CD4-positive, alpha-beta T cell treated with Interleukin-10 for 1 hour (primary cell): ENCODE results near the gene CSPG4.
"Not testable (repeated sequence)": the region's sequence is repeated elsewhere in the genome, so short reads cannot be mapped to it uniquely, and the experiment has no call there.

Experiments used
- DNase-seq: peaks from one replicate; pipeline ENCODE4 v3.0.0-alpha.2; 2020

The CSPG4 gene

DNA sequence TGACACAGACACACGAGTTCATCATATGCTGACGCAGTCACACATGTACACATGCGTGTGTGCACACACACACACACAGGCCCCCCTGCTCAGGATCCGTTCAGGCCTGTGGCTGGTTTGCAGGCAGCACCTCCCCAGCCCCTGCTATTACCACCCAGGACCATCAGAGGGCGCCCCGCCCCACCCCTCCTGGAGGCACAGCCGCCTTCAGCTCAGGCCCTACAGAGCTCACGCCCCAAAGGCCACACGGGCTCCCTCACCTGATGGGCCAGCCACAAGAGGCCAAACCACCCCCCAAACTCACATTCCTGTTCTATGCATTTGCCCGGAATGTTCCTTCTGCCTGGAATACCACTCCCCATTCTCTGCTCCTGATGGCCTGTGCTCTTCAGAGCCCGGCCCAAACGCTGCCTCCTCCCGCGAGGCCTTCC is 26.4 kb downstream of the CSPG4 start:
- DNase-seq: peak; percentile 77

DNA sequence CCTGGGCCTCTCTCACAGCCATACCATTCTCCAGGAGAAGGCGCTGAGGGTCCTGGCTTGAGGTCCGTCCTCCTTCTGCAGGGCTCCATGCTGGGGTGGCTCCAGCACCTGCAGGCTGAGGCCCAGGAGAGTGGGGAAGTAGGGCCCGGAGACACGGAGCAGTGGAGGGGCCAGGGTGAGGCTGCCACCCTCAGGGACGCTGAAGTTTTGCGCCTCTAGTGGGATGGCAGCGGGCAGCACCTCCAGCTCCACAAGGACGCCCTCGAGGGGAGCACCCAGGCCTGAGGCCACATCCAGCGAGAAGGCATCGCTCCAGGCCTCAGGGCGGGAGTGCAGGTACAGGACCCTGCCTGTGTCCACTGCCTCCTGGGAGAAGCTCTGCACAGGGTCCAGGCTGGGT is 27.5 kb downstream of the CSPG4 start:
- no peak for DNase-seq

DNA sequence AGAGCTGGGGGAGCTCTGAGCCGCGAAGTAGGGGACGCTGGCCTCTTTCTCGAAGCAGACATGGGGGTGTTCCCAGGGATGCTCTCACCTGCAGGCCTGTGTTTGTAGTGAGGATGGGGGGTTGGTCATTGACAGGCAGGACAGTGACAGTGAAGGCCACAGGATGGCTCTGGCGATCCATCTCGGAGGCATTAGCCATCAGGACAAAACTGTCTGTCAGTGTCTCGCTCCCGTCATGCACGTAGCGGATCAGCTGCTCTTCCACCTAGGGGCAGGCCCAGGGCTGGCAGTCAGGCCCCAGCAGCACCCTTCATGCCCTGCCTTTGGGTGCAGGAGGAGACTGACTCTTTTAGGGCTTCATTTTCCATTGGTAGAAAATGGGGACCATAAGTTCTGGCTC is 28.0 kb downstream of the CSPG4 start:
- no peak for DNase-seq

DNA sequence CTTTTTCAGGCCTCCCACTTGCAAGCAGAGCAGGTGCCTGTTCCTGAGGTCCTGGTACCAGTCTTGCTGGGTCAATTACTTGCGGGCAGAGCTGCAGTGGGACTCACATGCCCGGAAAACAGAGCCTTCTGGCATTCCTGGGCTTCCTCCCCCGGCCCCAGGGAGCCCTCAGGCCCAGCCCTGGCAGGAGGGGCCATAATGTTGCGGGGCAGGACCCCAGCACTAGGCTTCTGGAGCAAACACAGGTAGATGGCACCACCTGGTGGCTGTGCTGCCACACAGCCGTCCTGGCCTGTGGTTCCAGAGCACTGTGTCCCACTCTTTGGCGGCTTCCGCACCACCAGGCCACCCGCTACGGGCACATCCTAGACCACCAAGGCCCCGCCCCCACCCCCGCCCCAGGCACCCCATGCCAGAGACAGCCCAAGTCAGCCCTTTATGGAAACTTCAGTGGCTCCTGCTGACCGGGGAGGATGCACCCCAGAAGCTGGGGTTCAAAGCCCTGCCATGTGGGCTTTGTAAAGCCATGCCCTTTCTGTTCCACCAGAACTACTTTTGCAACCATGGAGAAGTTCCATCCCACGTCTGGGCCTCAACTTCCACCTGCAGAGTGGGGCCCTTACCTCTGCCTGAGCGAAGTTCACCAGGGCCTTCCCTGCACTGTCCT is 28.9 kb downstream of the CSPG4 start:
- peak; percentile 68 for DNase-seq

DNA sequence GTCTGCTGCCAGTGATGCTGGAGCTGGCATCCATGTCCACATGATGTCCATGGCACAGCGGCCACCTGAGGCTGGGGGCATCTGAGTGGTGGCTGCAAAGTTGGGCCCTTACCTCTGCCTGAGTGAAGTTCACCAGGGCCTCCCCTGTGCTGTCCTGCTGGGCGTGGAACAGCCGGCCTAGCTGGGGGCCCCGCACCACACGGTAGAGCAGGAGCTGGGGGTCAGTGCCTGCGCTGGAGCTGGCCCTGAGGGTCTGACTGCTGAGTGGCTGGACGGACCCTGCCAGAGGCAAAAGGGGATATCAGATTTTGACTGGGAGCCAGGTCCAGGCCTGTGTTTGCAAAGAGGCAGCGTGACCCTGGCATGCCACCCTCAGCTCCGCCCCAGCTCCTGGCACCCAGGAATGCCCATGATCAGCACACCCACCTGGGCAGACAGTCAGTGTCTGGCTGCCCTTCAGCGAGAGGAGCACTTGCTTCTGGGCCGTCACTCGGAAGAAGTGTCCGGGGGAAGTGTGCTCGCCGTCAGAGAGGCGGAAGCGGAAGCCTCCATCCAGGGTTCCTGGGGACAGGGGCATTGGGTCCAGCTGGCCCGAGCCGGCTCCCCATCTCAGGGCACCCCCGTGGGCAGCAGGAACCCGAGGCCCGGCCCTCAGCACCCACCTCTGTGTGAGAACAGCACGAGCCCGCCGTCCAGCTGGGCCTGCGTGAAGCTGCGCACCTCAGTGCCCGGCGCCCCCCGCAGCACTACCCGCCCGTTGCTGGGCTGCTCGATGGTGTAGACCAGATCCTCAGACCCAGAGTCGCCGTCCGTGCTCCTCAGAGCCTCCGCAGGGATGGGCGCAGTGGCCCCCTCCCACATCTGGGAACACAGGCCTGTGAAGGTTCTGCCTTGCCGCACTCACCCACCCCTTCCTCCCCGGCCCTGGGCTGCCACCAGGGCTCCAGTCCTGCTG is 30.2 kb downstream of the CSPG4 start:
- no peak for DNase-seq

DNA sequence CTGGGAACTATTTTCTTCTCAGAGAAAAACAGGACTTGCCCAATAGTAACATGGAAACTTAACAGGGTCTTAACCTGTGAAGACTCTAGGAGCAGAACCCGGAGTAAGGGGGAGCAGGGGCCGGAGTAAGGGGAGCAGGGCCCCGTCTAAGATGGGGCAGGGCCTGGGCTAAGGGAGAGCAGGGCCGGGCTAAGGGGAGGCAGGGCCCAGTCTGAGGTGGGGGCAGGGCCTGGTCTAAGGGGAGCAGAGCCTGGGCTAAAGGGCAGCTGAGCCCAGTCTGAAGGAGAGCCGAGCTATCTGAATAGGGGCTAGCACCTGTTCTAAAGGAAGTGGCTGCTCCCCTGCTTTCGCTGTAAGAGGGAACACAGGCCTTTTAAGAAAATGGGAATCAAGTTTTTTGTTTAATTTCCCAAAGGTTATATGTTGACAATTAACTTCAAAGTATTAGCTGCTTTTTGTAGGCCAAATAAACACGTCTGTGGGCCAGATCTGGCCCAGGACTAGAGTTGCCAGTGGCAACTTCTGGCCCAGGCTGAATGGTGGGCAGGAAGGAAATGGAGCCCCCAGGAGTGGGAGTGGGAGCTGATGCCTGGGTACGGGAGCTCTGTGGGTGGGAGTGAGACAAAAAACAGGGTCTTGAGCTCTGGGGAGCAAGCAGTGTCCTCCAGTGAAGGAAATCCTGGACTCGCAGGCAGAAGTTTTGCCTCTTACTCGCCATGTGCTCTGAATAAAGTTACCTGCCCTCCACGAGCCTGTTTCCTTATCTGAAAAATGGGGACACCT is 32.5 kb downstream of the CSPG4 start:
- DNase-seq: no peak

DNA sequence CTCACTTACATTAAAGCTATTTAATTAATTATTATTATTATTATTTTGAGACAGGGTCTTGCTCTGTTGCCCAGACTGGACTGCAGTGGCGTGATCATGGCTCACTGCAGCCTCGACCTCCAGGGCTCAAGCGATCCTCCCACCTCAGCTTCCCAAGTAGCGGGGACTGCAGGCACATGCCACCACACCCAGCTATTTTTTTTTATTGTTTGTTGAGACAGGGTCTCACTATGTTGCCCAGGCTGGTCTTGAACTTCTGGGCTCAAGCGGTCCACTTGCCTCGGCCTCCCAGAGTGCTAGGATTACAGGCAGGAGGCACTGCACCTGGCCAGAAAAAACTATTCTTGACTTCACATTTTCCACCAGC is 34.3 kb downstream of the CSPG4 start:
- not testable (repeated sequence) for DNase-seq

DNA sequence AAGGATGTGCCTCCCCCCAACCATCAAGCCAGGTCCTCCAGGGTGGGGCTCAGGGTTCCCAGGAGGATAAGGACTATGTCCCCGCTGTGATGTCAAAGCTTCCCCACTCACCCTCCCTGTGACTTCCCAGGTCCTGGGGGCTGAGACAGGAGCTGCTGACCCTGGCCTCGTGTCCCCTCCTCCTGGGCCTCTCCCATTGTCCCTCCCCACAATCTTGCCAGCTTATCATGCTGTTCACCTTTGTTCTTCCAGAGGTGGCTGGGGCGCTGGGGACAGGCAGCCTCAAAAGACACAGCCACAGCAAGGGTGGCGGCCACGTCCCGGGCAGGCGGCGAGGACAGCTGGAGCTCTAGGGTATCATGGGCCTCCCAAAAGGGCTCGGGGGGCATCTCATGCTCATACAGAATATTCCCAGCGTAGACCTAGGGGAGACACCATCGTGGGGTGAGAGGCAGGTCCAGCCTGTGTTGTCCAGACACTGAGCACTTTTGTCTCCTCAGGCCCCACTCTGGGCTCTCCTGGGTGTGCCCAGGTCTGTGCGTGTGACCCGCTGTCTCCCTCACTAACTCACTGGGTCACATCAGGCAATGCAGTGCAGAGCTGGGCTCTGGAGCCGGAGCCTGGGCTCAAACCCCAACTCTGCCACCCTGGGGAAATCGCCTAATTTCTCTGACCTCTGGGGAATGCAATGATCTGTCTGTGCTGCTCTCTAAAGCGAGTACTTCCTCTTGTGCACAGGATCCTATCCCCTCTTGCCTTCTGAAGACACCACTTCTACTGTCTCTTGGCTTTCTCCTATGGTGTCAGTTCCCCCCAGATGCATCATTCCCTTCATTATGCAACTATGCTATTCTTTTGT is 35.0 kb downstream of the CSPG4 start:
- DNase-seq: no peak

DNA sequence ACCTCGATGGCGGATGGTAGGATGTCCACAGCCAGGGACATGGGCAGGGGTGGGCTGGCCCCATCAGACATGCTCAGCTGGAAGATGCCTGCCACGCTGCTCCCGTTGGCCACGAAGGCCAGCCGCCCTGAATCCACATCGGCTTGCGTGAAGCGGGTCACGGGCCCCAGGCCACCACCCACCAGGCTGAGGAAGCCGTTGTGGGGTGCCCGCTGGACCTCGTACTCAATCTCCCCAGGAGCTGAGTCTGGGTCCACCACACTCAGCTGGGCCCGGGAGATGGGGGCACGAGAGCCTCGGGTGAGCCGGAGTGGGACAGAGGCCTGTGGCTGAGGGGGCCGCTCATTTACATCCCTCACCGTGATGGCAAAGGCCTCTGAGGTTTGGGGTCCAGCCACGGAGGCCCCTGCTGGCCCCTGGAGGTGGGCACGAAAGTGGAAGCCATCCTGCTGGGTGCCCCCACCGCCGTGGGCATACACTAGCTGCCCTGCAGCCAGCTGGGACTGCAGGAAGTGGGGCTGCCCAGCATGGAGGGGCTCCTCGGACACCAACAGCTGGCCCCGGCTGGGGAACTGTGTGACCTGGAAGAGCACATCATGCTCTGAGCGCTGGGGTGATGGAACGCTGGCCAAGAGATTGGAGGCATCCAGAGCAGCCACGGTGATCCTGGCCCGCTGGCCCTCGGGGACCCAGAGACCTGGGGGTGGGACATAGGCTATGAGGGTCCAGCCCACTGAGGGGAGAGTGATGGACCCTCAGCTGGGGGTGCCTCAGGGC is 35.8 kb downstream of the CSPG4 start:
- no peak for DNase-seq

DNA sequence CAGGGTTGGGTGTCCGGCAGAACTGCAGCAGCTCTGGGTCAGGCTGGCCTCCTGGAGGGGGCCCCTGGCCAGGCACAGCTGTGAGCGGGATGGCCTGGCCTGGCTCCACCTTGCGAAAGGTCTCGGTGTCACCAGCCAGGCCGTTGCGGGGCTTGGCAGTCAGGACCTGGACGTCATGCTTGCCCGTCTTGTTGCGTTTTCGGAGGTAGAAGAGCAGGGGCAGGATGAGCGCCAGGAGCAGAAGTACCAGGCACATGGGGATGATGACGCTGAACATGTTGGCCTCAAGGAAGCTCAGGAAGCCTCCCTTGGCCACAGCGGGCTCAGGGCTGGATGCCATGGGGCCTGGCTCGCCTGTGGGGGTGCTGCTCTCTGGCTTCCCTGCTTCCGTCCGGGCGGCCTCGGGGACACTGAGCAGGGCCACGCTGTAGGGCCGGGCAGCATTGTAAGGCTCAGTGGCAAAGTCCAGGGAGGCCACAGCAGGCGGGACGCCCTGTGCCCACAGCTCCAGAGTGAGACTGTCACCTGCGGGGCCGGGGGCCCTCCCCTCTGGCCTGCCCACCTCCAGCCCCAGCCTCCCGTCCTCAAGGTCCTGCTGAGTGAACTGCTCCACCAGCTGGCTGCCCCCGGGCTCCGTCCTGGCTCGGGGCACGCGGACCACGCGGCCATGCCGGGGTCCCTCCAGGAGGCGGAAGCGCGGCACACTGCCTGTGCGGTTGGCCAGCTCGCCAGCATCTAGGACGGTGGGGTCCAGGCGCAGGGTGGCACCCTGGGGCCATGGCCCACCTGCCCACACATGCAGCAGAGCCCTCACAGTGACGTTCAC is 36.9 kb downstream of the CSPG4 start:
- no peak for DNase-seq

DNA sequence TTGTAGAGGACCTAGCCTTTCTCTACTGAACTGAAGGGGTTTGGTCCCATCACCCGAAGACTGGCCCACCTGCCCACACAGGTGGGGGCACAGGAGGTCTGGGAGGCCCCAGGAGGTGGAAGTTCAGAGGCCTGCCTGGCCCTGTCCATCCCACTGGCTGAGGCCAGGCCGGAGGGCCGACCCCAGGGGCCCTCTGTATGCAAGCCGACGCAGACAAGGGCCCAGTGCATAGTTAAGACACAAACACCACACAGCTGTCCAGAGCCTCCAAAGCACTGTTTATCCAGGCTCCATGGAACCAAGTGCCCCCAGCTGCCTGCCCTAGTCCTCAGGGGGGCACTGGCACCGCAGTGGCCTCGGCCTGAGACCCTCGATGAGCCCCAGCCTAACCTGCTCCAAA is 38.3 kb downstream of the CSPG4 start:
- no peak for DNase-seq

DNA sequence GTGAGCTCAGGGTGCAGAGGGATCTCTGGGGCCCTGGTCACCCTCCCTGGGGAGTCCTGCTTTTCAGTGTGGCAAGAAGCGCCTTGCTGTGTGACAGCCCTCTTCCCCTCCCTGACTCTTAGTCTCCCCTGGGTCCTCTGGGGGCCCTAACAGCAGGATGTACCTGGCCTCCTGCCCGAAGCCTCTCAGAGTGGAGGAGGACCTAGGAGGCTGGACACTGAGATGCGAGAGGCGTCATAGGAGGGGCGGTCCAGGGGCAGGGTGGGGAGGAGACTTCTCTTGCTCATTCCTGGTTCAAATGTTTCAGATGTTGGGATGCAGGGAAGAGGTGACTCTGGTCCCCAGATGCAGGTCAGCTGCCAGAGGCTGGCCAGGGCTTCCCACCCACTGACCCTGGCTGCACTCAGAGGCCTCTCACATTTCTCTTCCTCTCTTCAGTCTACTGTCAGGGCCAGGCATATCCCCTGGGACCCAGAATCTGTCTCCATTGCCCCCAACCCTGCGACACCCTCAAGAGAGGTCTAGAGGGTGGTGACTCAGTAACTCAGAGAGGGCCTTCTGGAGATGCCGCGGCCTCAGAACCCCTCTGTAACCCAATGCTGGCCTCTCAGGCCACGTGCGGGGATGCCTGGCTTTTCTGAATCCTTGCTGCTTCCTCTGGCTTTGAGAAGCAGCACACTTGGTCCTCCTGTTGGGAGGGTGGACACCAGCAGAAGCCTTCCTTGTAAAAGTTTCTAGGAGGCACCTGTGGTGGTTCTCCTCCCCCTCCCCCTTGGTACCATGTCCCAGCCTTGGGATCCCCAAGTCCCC is 39.0 kb downstream of the CSPG4 start:
- DNase-seq: no peak

DNA sequence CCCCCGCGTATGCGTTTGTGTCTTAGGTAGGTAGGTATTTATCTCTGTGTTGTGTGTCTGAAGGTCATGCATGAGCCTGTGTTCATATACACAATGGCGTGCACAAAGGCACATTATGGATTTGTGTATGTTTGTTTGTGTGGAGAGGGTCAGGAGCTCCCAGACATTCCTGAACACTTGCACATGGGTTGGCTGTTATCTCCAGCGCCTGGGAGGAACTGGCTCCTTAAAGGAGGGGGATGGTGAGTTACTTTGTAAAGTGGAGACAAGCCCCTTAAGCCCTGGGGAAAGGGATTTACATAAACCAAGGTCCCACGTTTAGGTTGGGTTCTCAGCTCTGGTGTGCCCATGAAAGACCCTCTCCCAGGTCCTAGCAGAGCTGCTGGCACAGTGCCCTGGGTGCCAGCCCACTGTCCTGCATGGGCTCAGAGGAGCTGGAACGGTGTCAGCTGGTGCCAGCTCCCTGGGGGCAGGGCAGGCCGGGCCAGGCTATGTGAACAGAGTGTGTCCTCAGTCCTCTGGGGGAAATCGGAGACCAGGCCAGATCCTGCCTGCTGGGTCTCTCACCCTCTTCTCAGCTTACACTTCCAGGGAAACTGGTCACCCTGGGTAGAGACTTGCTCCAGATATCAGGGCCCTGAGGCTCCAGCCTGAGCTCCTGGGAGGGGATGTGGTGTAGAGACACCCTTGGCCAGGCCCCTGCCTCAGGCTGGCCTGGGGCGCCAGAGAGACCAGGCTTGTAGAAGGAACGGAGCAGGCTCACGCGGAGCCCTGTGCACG is 39.8 kb downstream of the CSPG4 start:
- DNase-seq: no peak

DNA sequence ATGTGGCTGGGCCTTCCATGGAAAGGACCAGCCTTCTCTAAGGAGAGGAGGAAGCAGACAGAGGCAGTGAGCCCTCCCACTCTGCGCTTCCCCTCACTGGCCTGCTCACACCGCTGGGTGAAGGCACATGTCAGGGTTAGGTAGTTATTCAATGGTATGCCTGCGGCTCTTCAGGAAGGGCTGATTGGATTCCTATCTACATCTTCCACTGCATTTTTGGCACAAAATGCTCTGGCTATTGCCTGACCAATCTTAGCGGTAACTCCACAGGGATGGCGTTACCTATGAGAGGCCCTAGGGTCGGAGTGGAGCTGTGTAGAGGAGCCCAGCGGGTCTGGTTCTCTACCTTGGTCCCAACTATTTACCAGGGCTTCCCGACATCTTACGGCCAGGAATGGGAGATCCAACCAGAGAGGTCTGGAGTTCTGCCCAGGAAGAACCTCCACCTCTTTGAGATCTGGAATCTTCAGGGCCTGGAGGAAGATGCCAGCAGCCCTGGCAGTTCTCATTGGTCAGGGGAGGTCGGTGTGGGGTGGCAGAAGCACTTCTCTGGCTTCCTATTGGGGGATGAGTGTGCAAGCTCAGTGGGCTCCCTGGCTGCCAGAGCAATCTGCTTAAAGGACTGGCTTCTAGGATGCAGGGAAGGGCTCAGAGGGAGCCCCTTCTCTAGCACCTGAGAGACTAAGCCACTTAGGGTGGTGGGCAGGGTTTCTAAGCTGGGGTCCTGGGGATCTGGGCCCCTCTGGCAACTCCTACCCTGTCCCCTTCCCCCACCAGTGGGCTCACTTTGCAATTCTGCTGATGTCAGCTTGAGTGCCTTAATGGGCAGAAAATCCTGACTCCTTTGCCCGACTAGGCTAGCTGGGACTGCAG is 40.7 kb downstream of the CSPG4 start:
- DNase-seq: no peak

DNA sequence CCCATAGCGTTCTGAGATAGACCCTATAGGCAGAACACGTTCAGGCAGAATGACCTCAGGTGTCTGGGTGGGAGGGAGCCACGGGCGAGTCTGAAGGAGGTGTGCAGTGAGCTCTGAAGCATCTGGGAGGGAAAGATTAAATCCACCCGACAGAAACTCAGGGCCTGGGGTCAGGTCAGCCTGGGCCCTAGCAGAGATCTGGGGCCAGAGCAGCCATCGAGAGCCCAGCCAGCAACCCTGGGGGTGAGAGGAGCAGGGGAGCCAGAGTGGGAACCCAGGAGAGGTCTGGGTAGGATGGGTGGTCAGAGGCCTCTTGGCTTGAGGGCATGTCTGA is 42.8 kb downstream of the CSPG4 start:
- DNase-seq: no peak

DNA sequence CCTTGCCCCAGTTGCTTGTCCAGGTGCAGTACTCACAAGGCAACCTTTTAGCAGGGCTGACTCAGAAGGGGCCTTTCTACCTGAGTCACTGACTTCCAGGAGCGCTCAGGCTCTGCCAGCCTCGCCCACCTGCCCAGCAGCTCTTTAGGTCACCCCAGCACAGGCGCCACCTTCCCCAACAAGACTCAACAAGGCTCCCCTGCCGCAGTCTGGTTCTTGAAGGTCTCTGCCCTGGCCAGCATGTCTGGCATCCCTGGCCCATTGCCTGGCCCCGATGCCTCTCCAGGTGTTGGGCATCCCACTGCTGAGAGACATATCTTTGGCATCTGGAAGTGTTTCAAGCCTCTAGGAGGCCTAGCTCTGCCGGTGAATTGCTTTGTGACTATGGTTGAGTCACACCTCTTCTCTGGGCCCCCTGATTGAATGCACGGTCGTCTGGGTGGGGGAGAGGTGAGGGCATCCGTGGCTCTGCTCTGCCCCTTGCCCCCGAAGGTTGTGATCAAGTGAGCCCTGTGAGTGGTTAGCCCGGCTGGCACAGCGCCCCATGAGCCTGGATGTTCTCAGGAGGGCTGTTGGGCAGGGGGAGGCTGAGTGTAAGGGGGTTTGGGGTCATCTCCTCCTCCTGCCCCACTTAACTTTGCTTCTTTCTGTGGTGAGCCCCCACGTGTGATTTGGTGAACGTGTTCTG is 43.3 kb downstream of the CSPG4 start:
- no peak for DNase-seq

DNA sequence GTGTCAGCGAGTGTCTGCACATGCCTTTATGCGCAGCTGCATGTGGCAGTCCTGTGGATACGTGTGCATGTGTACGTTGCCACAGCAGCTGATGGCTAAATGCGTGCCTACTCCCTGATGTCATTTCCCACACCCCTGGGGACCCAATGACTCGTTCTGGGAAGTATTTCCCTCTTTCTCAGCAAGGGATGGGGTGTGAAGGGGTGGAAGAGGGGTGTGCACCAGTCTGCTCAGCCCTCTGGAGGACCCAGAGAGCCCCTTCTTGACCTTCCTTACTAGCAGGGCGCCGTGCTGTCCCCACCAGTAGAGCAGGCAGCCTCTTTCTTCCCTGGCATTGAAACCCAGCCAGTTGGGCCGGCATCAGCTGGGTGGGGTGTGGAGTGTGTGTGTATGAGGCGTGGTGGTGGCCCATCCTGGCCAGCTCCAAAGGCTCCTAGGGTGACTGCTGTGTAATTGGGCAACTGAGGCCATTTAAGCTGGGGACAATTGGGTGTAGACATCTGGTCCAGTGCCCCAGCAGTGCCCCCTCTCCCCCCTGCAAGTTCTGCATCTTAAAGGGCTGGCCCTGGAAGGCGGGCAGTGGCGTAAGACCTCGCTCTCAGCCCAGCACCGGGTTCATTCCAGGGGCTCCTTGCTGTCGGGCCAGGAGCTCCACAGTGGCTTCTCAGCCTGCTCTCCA is 45.7 kb downstream of the CSPG4 start:
- DNase-seq: no peak
